Thyroid gland (tissue), 4 donors: ENCODE measurements around the gene DOLPP1. TPM values are rescaled to one million over a fixed set of nuclear protein-coding genes. Genes with fewer than 3 reads are reported as not detected.

Source experiments
- DNase-seq, 2 donors: peaks; one replicate each; pipeline ENCODE4 v3.0.0-alpha.2; 2019
- H3K27ac ChIP-seq, 3 donors: fragments of 200-600 bp; sonication (generic); 1 replicate in 2 of 3; 2 replicates in 1 of 3; pipeline ENCODE4 v1.5.1; 2016 to 2019; ENCODE audit warnings: mild to moderate bottlenecking in 1 of 3, moderate library complexity in 1 of 3
- H3K27me3 ChIP-seq: fragments of 200-600 bp; sonication (generic); one replicate; pipeline ENCODE4 v1.5.1; 2019
- H3K36me3 ChIP-seq, 2 donors: fragments of 200-600 bp; sonication (generic); one replicate each; pipeline ENCODE4 v1.5.1; 2016 to 2019
- H3K4me1 ChIP-seq, 2 donors: fragments of 200-600 bp; sonication (generic); one replicate each; pipeline ENCODE4 v1.5.1; 2017 to 2019
- H3K4me3 ChIP-seq, 3 donors: fragments of 200-600 bp; sonication (generic); replicated peaks in 1 of 3; 1 replicate in 2 of 3; 2 replicates in 1 of 3; pipeline ENCODE4 v1.5.1; 2016; ENCODE audit warnings: mild to moderate bottlenecking in 1 of 3
- H3K9me3 ChIP-seq: fragments of 200-600 bp; sonication (generic); one replicate; pipeline ENCODE4 v1.5.1; 2017
- CTCF ChIP-seq, 6 experiments: fragments of 200-600 bp in 3 of 6; fragments of 450-650 bp in 3 of 6; sonication (generic) in 3 of 6; IDR thresholded peaks; one replicate each; pipeline ENCODE4 v1.5.1; 2016 to 2019; ENCODE audit warnings: antibody characterized with exemption in 6 of 6, mild to moderate bottlenecking in 2 of 6, inconsistent platforms in 1 of 6, moderate library complexity in 1 of 6
- POLR2A ChIP-seq, 2 donors: fragments of 450-650 bp; IDR thresholded peaks; one replicate each; pipeline ENCODE4 v1.6.1; 2017; ENCODE audit warnings: antibody characterized with exemption in 2 of 2, mild to moderate bottlenecking in 2 of 2, moderate library complexity in 1 of 2
- WGBS, 2 donors: methylation state at CpG; one replicate each; pipeline ENCODE4 v1.1.5; 2017; 5-methylcytosine and 5-hydroxymethylcytosine counted together
- intact Hi-C: fragments of 100-400 bp; cut with DNase I; formaldehyde crosslinking; loops from one replicate; pipeline ENCODE4 v1.15.1; 2023
- total RNA-seq, 4 donors: library from RNA; depleted of rRNA; stranded (reverse); fragments of >200 nt; gene quantifications; one replicate each; pipeline ENCODE4 v1.2.3, GENCODE V29; 2016

The DOLPP1 gene
- total RNA-seq, 4 donors from 2014 or later = 6.0 to 10.9 (median 8.3) TPM

GRCh38 chr9:129100383-129101169, 19.7 kb downstream of the DOLPP1 start:
- intact Hi-C loops = no loop called here
- TF ChIP-seq CTCF (IDR thresholded peaks at IDR 0.05) (no peak), POLR2A (IDR thresholded peaks at IDR 0.05) (no peak)
- Histone ChIP-seq H3K27ac (no peak overlapping the region), H3K9me3 (no peaks in the 10 kb centered on the region), H3K36me3 (peaks cover 3 to 5% of the 10 kb centered on the region in 2 donors), H3K4me3 (no peak overlapping the region), H3K4me1 (no peaks in the 10 kb centered on the region), H3K27me3 (no peaks in the 10 kb centered on the region)
- DNase-seq = no peak
- 77 to 83% methylated on average over 8 to 24 of the region's 28 CpGs for WGBS, 2 donors

- Histone ChIP-seq H3K4me1 (no peaks in the 10 kb centered on the region), H3K4me3 (no peak overlapping the region), H3K36me3 (peaks cover 0 to 5% of the 10 kb centered on the region in 2 donors), H3K9me3 (no peaks in the 10 kb centered on the region), H3K27me3 (no peaks in the 10 kb centered on the region), H3K27ac (no peak overlapping the region)
- intact Hi-C loops = no loop called here
- TF ChIP-seq POLR2A (IDR thresholded peaks at IDR 0.05) = no peak
- TF ChIP-seq CTCF (IDR thresholded peaks at IDR 0.05) = no peak
- WGBS, 2 donors = 93 to 94% methylated on average over 7 of the region's 7 CpGs
- no peak for DNase-seq
These were observed 20.4 kb downstream of the DOLPP1 start for GRCh38 chr9:129101279-129101678.

GRCh38 chr9:129102095-129102525, 21.2 kb downstream of the DOLPP1 start:
- Histone ChIP-seq H3K4me1 (no peaks in the 10 kb centered on the region), H3K9me3 (no peaks in the 10 kb centered on the region), H3K4me3 (no peak overlapping the region), H3K27me3 (no peaks in the 10 kb centered on the region), H3K27ac (no peak overlapping the region), H3K36me3 (peaks cover 0 to 5% of the 10 kb centered on the region in 2 donors)
- intact Hi-C loops = no loop called here
- no peak for DNase-seq
- no peak for TF ChIP-seq CTCF (IDR thresholded peaks at IDR 0.05)
- TF ChIP-seq POLR2A (IDR thresholded peaks at IDR 0.05) = no peak
- WGBS, 2 donors = 90% methylated on average over 13 of the region's 13 CpGs; no CpG with 5 or more reads in 1 of the 2 donors

- Histone ChIP-seq H3K4me1 (no peaks in the 10 kb centered on the region), H3K27ac (no peak overlapping the region), H3K4me3 (no peak overlapping the region), H3K9me3 (no peaks in the 10 kb centered on the region), H3K36me3 (peaks cover 4 to 6% of the 10 kb centered on the region in 2 donors), H3K27me3 (no peaks in the 10 kb centered on the region)
- peak; percentile 36 to 40 for DNase-seq
- TF ChIP-seq POLR2A (IDR thresholded peaks at IDR 0.05) (no peak), CTCF (IDR thresholded peaks at IDR 0.05) (peak in 3 of 6 experiments; percentile 12 to 44 (median 23))
- intact Hi-C loops = no loop called here
- WGBS, 2 donors = 60 to 64% methylated on average over 10 to 11 of the region's 14 CpGs
These were observed 22.1 kb downstream of the DOLPP1 start for GRCh38 chr9:129102791-129103594.

- DNase-seq = no peak
- no peak overlapping the region for H3K4me3 ChIP-seq
- H3K36me3 ChIP-seq = peaks cover 0 to 6% of the 10 kb centered on the region in 2 donors
- TF ChIP-seq CTCF (IDR thresholded peaks at IDR 0.05) (no peak), POLR2A (IDR thresholded peaks at IDR 0.05) (no peak)
- WGBS, 2 donors = 89 to 91% methylated on average over 3 to 4 of the region's 4 CpGs
- peaks cover 0 to under 1% of the 10 kb centered on the region in 2 donors for H3K4me1 ChIP-seq
- no peak overlapping the region for H3K27ac ChIP-seq
- intact Hi-C loops = no loop called here
- H3K9me3 ChIP-seq = no peaks in the 10 kb centered on the region
- H3K27me3 ChIP-seq = no peaks in the 10 kb centered on the region
These were observed 22.7 kb downstream of the DOLPP1 start for GRCh38 chr9:129103595-129103965.
